C4-2B (cell line): ENCODE data around the gene ZSCAN1.

ENCODE experiments used
- H3K27ac ChIP-seq: fragments of 450-650 bp; 2 replicates; pipeline ENCODE4 v1.5.1; 2017
- ZFX ChIP-seq: fragments of 450-650 bp; IDR thresholded peaks from 2 replicates; pipeline ENCODE4 v1.6.1; 2017
- TF ChIP-seq, protein P1 (sequence below): fragments of 450-650 bp; conservative IDR thresholded peaks from 2 replicates; pipeline ENCODE4 v1.5.1; 2017; ENCODE audit warnings: mild to moderate bottlenecking

Gene ZSCAN1

DNA sequence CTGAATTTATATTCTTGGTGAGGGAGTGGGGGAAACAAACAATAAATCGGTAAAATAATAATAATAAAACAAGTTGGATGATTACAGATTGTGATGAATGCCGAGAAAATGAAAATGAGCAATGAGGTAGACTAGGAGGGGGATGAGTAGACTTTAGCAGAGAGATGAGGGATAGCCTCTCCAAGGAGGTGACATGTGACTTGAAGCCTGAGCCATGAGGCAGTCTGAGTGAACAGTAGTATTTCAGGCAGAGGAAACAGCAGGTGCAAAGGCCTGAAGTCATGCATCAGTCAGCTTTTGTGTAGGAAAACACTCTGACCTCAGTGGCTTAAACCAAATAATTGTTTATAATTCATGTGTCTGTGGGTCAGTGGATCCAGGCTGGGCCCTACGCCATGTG, 29.9 kb downstream of the ZSCAN1 start:
- TF ChIP-seq, protein P1, sequence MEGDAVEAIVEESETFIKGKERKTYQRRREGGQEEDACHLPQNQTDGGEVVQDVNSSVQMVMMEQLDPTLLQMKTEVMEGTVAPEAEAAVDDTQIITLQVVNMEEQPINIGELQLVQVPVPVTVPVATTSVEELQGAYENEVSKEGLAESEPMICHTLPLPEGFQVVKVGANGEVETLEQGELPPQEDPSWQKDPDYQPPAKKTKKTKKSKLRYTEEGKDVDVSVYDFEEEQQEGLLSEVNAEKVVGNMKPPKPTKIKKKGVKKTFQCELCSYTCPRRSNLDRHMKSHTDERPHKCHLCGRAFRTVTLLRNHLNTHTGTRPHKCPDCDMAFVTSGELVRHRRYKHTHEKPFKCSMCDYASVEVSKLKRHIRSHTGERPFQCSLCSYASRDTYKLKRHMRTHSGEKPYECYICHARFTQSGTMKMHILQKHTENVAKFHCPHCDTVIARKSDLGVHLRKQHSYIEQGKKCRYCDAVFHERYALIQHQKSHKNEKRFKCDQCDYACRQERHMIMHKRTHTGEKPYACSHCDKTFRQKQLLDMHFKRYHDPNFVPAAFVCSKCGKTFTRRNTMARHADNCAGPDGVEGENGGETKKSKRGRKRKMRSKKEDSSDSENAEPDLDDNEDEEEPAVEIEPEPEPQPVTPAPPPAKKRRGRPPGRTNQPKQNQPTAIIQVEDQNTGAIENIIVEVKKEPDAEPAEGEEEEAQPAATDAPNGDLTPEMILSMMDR: no peak
- no peak for TF ChIP-seq ZFX
- H3K27ac ChIP-seq: no peak overlapping the region

DNA sequence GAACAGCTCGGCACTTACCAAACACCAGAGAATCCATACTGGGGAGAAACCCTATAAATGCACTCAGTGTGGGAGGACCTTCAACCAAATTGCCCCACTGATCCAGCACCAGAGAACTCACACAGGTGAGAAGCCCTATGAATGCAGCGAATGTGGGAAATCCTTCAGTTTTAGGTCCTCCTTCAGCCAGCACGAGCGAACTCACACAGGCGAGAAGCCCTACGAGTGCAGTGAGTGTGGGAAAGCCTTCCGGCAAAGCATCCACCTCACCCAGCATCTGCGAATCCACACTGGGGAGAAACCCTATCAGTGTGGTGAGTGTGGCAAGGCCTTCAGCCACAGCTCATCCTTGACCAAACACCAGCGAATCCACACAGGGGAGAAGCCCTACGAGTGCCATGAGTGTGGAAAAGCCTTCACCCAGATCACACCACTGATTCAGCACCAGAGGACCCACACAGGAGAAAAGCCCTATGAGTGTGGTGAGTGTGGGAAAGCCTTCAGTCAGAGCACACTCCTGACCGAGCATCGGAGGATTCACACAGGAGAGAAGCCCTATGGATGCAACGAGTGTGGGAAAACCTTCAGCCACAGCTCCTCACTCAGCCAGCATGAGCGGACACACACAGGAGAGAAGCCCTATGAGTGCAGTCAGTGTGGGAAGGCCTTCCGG, 33.6 kb downstream of the ZSCAN1 start:
- no peak overlapping the region for H3K27ac ChIP-seq
- TF ChIP-seq, protein P1: no peak
- no peak for TF ChIP-seq ZFX

DNA sequence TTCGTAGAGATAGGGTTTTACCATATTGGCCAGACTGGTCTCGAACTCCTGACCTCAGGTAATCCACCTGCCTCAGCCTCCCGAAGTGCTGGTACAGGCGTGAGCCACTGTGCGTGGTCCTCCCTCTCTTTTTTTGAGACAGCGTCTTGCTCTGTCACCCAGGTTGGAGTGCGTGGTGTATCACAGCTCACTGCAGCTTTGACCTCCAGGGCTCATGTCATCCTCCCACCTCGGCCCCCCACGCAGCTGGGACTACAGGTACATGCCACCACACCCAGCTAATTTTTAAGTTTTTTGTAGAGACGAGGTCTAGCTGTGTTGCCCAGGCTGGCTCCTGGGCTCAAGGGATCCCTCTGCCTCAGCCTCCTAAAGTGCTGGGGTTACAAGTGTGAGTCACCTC, 46.0 kb downstream of the ZSCAN1 start:
- TF ChIP-seq ZFX: no peak
- TF ChIP-seq, protein P1: no peak

DNA sequence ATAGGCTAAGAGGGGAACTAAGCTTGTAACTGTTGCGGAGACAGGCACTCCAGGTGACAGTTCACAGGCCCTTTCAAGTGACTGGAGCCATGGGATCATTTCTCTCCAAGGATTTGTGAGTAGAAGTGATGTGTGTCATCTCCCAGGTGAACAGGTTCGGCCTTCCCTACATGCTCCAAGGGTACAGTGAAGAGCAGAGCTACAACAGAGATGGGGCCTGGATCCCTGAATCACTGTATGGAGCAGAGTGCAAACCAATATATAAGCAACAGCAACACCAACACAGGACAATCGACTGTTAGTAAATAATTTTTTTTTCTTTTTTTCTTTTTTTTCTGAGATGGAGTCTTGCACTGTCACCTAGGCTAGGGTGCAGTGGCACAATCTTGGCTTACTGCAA, 49.2 kb downstream of the ZSCAN1 start:
- no peak for TF ChIP-seq ZFX
- TF ChIP-seq, protein P1: no peak

More for the DNA sequence above, 46.0 kb downstream of the ZSCAN1 start:
- no peak overlapping the region for H3K27ac ChIP-seq

DNA sequence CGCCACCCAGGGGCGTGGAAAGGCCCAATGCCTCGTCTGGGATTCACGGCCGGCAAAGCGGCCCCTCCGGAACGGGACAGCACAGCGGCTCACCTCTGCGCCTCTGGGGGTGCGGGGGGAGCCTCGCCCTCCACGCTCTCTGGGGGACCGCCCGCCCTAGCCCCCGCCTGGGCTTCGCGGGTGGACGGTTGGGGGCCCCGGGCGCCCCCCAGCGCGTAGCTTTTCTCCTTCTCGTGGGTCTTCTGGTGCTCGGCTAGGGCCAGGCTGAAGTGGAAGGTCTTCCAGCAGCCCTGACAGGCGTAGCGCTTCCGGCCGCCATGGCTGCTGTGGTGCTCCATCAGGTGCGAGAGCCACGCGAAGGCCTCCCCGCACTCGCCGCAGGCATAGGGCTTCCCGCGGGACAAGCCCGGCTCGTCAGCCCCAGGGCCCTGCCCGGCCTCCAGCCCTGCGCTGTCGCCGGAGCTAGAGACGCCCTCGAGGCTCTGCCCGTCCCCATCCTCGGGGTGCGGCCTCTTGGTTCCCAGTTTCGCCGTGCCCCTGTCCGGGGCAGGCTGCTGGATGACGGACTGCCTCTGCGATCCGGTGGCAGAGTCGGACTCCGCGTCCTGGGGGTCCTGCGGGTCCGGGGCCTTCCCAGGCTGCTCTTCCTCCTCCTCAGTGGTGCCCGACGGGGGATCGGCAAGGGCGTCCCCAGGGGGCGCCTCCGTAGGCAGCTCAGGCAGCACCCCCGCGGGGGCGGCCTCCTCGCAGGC, 50.9 kb downstream of the ZSCAN1 start:
- no peak overlapping the region for H3K27ac ChIP-seq
- TF ChIP-seq ZFX: no peak
- TF ChIP-seq, protein P1: no peak

More for the DNA sequence above, 49.2 kb downstream of the ZSCAN1 start:
- H3K27ac ChIP-seq: no peak overlapping the region

DNA sequence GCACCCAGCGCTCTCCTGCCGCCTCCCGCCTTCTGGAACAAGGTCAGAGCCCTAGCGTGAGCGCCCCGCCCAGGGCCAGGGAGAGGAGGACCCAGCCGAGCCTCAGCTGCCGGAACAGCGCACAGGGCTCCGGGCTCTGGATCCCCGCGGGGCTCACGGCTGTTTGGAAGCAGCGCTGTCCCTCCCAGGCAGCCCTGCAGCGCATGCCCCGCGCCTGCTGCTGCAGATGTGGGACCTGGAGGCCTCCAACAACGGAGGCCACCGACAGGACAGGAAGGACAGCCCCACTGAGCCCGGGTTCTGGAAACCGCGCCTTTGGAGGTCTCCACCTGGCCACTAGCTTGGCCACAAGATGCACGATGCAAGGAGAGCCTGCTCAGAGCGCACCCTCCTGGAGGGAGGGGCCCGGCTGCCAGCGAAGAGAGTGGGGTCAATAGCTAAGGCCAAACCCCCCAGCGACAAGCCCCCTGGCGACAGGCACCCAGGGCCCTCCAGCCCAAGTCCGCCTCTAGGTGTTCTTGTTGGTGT, 51.6 kb downstream of the ZSCAN1 start:
- no peak overlapping the region for H3K27ac ChIP-seq
- TF ChIP-seq, protein P1: no peak
- no peak for TF ChIP-seq ZFX
